Gastroesophageal sphincter (tissue), 4 donors: Measurements from ENCODE around the gene CACFD1. TPM values are rescaled to one million over a fixed set of nuclear protein-coding genes. Genes with fewer than 3 reads are reported as not detected.

Experiments
- ATAC-seq: fragments of 150-250 bp; one replicate; pipeline ENCODE4 v1.9.1; 2016; ENCODE audit warnings: mild to moderate bottlenecking, moderate library complexity
- H3K27ac ChIP-seq, 4 donors: fragments of 200-600 bp; sonication (generic) in 3 of 4; 1 replicate in 3 of 4; 2 replicates in 1 of 4; pipeline ENCODE4 v1.5.1; 2016 to 2019
- H3K27me3 ChIP-seq: fragments of 200-600 bp; sonication (generic); one replicate; pipeline ENCODE4 v1.5.1; 2019
- H3K36me3 ChIP-seq, 2 donors: fragments of 200-600 bp; sonication (generic); one replicate each; pipeline ENCODE4 v1.5.1; 2019; ENCODE audit warnings: control low read depth in 1 of 2
- H3K4me1 ChIP-seq, 3 donors: fragments of 200-600 bp; sonication (generic); 1 replicate in 2 of 3; 2 replicates in 1 of 3; pipeline ENCODE4 v1.5.1; 2016 to 2019; ENCODE audit warnings: control low read depth in 2 of 3
- H3K4me3 ChIP-seq, 2 donors: fragments of 200-600 bp; sonication (generic); one replicate each; pipeline ENCODE4 v1.5.1; 2019; ENCODE audit warnings: mild to moderate bottlenecking in 1 of 2, moderate library complexity in 1 of 2
- H3K9me3 ChIP-seq, 3 donors: fragments of 200-600 bp; sonication (generic); one replicate each; pipeline ENCODE4 v1.5.1; 2017 to 2019; ENCODE audit warnings: control low read depth in 2 of 3
- CTCF ChIP-seq, 4 experiments: fragments of 200-600 bp in 2 of 4; fragments of 450-650 bp in 2 of 4; sonication (generic) in 1 of 4; IDR thresholded peaks; one replicate each; pipeline ENCODE4 v1.5.1; 2017 to 2019; ENCODE audit warnings: antibody characterized with exemption in 4 of 4, mild to moderate bottlenecking in 2 of 4, moderate library complexity in 2 of 4
- EP300 ChIP-seq: sonication (generic); formaldehyde crosslinking; IDR thresholded peaks from one replicate; pipeline ENCODE4 v1.6.1; 2017; ENCODE audit warnings: antibody characterized with exemption, mild to moderate bottlenecking
- POLR2A ChIP-seq, 2 donors: fragments of 450-650 bp; IDR thresholded peaks; one replicate each; pipeline ENCODE4 v1.6.1; 2017; ENCODE audit warnings: antibody characterized with exemption in 2 of 2, mild to moderate bottlenecking in 2 of 2, moderate library complexity in 1 of 2
- POLR2AphosphoS5 ChIP-seq: sonication (generic); formaldehyde crosslinking; IDR thresholded peaks from one replicate; pipeline ENCODE4 v1.6.1; 2017; ENCODE audit warnings: antibody characterized with exemption
- WGBS, 2 donors: methylation state at CpG; one replicate each; pipeline ENCODE4 v1.1.5; 2018; ENCODE audit warnings: low coverage in 1 of 2; 5-methylcytosine and 5-hydroxymethylcytosine counted together
- total RNA-seq, 4 donors: library from RNA; depleted of rRNA; stranded (reverse); fragments of >200 nt; gene quantifications; one replicate each; pipeline ENCODE4 v1.1.0, GENCODE V29; 2016

CACFD1 gene
- total RNA-seq, 4 donors from 2014 or later: 15.3 to 22.3 (median 16.0) TPM

- peak within 1 kb of the TSS in 3 of 4 donors; percentile 66 to 74 (median 68) for H3K27ac ChIP-seq
- no peak for TF ChIP-seq CTCF (IDR thresholded peaks at IDR 0.05)
- TF ChIP-seq POLR2A (IDR thresholded peaks at IDR 0.05): peak in 1 of 2 donors; percentile 21
- H3K4me3 ChIP-seq: peak within 1 kb of the TSS; percentile 32 to 62
- peaks cover 0 to 15% of the 10 kb centered on the region in 2 donors for H3K36me3 ChIP-seq
- no peaks in the 10 kb centered on the region for H3K9me3 ChIP-seq
- no peaks in the 10 kb centered on the region for H3K27me3 ChIP-seq
- WGBS, 2 donors: 5% methylated on average over 3 of the region's 84 CpGs; no CpG with 5 or more reads in 1 of the 2 donors
- H3K4me1 ChIP-seq: peaks cover 0 to 23% (median 11%) of the 10 kb centered on the region in 3 donors
- ATAC-seq: peak; percentile 97
These were observed 19.3 kb downstream of the CACFD1 start, which contains the start of gene SLC2A6 for GRCh38 chr9:133478851-133479711. Gene SLC2A6 (minus strand): TSS chr9:133479099. CDS start chr9:133479059, 40 bp downstream.

- peaks cover 0 to 23% (median 7%) of the 10 kb centered on the region in 3 donors for H3K4me1 ChIP-seq
- H3K27ac ChIP-seq: no peak overlapping the region
- no peaks in the 10 kb centered on the region for H3K36me3 ChIP-seq
- 80% methylated on average over 8 of the region's 9 CpGs; no CpG with 5 or more reads in 1 of the 2 donors for WGBS, 2 donors
- H3K9me3 ChIP-seq: no peaks in the 10 kb centered on the region
- H3K4me3 ChIP-seq: no peak overlapping the region
- TF ChIP-seq CTCF (IDR thresholded peaks at IDR 0.05) (no peak), POLR2A (IDR thresholded peaks at IDR 0.05) (no peak), POLR2AphosphoS5 (no peak), EP300 (no peak)
- peaks cover 33% of the 10 kb centered on the region for H3K27me3 ChIP-seq
- no peak for ATAC-seq
These were observed 23.8 kb downstream of the CACFD1 start for GRCh38 chr9:133483611-133484010.

- TF ChIP-seq POLR2A (IDR thresholded peaks at IDR 0.05): no peak
- no peak for TF ChIP-seq CTCF (IDR thresholded peaks at IDR 0.05)
- no peak for TF ChIP-seq EP300
- no peak for TF ChIP-seq POLR2AphosphoS5
- Histone ChIP-seq H3K36me3 (no peaks in the 10 kb centered on the region), H3K4me1 (peaks cover 0 to 11% (median 0%) of the 10 kb centered on the region in 3 donors), H3K4me3 (no peak overlapping the region), H3K27me3 (peaks cover 42% of the 10 kb centered on the region), H3K27ac (no peak overlapping the region), H3K9me3 (no peaks in the 10 kb centered on the region)
- ATAC-seq: no peak
- no CpG with 5 or more reads among the region's 22 CpGs for WGBS, 2 donors
These were observed 25.1 kb downstream of the CACFD1 start for GRCh38 chr9:133484671-133485437.

- 40% methylated on average over 1 of the region's 25 CpGs; no CpG with 5 or more reads in 1 of the 2 donors for WGBS, 2 donors
- Histone ChIP-seq H3K27me3 (peaks cover 50% of the 10 kb centered on the region), H3K36me3 (no peaks in the 10 kb centered on the region), H3K4me1 (peaks cover 0 to 9% (median 0%) of the 10 kb centered on the region in 3 donors), H3K9me3 (no peaks in the 10 kb centered on the region), H3K27ac (no peak overlapping the region), H3K4me3 (no peak overlapping the region)
- TF ChIP-seq POLR2AphosphoS5 (no peak), EP300 (no peak), CTCF (IDR thresholded peaks at IDR 0.05) (no peak), POLR2A (IDR thresholded peaks at IDR 0.05) (no peak)
- no peak for ATAC-seq
These were observed 25.9 kb downstream of the CACFD1 start for GRCh38 chr9:133485531-133486260.
